Measurements from ENCODE around the gene GLIS1. TPM values are rescaled to one million over a fixed set of nuclear protein-coding genes. Genes with fewer than 3 reads are reported as not detected.
A peak's percentile ranks its signal among the peaks of the same experiment; 100 is the strongest.

GLIS1 gene
- total RNA-seq, 1 donor from 2014 or later = 1.2 TPM

DNA sequence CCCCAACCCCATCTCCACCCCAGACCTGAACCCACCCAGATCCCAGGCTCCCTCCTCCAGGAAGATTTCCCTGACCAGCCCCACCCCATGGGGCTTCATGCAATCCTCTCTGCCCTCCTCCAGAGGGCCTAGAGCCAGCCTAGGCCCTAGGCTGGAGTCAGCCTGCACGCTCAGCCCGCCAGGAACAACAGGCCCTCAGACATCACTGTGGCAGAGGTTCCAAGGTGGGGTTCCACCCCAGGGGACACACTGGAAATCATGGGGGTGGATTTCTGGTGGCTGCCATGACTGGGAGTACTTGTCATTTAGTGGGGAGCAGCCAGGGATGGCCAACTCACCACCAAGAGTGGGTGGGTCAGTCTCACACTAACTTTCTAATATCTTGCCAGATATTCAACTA, 122.0 kb downstream of the GLIS1 start:
- Histone ChIP-seq H3K36me3 (no peaks in the 10 kb centered on the region), H3K4me1 (peaks cover 5% of the 10 kb centered on the region), H3K27ac (no peak overlapping the region), H3K27me3 (no peaks in the 10 kb centered on the region), H3K9me3 (no peaks in the 10 kb centered on the region), H3K4me3 (no peak overlapping the region)
- TF ChIP-seq POLR2A (IDR thresholded peaks at IDR 0.05) (no peak), POLR2AphosphoS5 (IDR thresholded peaks at IDR 0.05; ENCODE audit: insufficient read depth in 1 of 2, low read depth in 1 of 2) (no peak)
- TF ChIP-seq, protein P1, sequence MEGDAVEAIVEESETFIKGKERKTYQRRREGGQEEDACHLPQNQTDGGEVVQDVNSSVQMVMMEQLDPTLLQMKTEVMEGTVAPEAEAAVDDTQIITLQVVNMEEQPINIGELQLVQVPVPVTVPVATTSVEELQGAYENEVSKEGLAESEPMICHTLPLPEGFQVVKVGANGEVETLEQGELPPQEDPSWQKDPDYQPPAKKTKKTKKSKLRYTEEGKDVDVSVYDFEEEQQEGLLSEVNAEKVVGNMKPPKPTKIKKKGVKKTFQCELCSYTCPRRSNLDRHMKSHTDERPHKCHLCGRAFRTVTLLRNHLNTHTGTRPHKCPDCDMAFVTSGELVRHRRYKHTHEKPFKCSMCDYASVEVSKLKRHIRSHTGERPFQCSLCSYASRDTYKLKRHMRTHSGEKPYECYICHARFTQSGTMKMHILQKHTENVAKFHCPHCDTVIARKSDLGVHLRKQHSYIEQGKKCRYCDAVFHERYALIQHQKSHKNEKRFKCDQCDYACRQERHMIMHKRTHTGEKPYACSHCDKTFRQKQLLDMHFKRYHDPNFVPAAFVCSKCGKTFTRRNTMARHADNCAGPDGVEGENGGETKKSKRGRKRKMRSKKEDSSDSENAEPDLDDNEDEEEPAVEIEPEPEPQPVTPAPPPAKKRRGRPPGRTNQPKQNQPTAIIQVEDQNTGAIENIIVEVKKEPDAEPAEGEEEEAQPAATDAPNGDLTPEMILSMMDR (IDR thresholded peaks at IDR 0.05) = no peak
- intact Hi-C loops (cut with DNase I) = no loop called here
- DNase-seq (ENCODE audit: extremely low spot score in 2 of 2) = peak; percentile 75 to 82

DNA sequence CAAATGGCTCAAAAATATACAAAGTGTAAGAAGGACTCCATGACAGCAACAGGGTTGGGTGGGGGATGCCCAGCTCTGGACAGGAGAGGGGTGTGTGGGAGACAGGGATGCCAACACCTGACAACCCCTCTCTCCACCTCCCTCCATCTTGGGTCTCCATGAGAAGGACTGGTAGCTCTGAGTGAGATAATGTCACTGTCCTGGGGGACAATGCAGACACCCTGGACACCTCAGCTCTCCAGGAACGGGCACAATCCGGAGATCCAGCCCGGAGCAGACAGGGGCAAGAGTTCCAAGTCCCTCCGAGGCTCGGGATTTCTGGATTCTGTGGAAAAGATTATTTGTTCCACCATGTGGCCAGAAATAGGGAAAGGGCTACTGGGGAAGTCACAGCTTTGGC, 122.5 kb downstream of the GLIS1 start:
- H3K36me3 ChIP-seq = no peaks in the 10 kb centered on the region
- H3K9me3 ChIP-seq = no peaks in the 10 kb centered on the region
- peak; percentile 55 to 75 for DNase-seq (ENCODE audit: extremely low spot score in 2 of 2)
- no peaks in the 10 kb centered on the region for H3K27me3 ChIP-seq
- H3K4me3 ChIP-seq = no peak overlapping the region
- no peak overlapping the region for H3K27ac ChIP-seq
- TF ChIP-seq POLR2A (IDR thresholded peaks at IDR 0.05) (no peak), POLR2AphosphoS5 (IDR thresholded peaks at IDR 0.05; ENCODE audit: insufficient read depth in 1 of 2, low read depth in 1 of 2) (no peak)
- TF ChIP-seq, protein P1 (IDR thresholded peaks at IDR 0.05) = no peak
- intact Hi-C loops (cut with DNase I) = no loop called here
- H3K4me1 ChIP-seq = peaks cover 5% of the 10 kb centered on the region

DNA sequence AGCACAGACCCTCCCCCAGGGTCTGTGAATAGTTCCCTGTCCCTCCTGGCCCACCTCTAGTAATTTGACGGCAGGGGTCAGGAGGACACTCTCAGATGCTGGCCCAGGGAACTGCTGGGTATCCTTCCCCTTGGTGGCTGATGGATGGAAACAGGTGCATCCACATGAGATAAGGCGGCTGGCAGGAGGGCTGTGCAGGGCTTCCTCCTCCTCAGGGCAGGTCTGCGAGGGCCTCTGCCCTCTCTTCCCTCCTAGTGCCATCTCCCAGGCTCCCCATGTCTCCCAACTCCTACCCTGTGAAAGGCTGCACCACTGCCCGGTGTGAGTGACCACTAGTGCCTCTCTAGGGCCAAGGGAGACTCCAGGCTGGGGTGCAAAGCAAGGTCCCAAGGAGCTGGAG, 123.9 kb downstream of the GLIS1 start:
- Histone ChIP-seq H3K36me3 (no peaks in the 10 kb centered on the region), H3K27ac (no peak overlapping the region), H3K4me1 (peaks cover 5% of the 10 kb centered on the region), H3K27me3 (no peaks in the 10 kb centered on the region), H3K9me3 (peaks cover 11% of the 10 kb centered on the region), H3K4me3 (no peak overlapping the region)
- intact Hi-C loops (cut with DNase I) = no loop called here
- peak; percentile 42 to 88 for DNase-seq (ENCODE audit: extremely low spot score in 2 of 2)
- TF ChIP-seq, protein P1 (IDR thresholded peaks at IDR 0.05) = no peak
- TF ChIP-seq POLR2AphosphoS5 (IDR thresholded peaks at IDR 0.05; ENCODE audit: insufficient read depth in 1 of 2, low read depth in 1 of 2) (no peak), POLR2A (IDR thresholded peaks at IDR 0.05) (no peak)

DNA sequence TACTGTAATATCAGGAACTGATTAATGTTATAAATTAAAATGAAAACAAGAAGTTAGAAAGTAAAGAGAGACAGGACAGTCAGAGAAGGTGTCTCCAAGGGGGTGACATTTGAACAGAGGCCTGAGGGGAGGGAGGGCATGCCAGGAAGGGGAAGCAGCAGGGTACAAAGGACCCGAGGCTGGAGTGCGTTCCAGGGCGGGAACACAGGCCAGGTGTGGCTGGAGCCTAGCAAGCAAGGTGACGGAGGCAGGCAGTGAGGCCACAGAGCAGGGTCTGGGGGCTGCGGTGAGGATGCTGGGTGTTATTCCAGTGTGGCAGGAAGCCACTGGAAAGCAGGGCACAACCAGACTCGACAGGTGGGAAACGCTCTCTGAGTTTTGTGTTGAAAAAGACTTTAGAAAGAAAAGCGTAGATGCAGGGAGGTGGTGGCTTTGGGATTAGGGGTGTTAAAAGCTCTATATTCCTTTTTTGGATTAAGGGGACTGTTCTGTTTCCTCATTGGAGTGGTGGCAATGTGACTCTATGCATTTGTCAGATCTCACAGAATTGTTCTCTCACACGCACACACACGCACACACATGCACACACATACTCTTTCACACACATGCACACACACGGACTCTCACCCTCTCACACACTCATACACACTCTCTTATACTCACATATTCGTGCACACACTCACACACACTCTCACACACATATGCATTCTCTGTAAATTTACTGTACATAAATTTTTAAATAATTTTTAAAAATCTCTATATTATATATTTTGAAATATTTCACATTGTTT, 124.5 kb downstream of the GLIS1 start:
- TF ChIP-seq POLR2AphosphoS5 (IDR thresholded peaks at IDR 0.05; ENCODE audit: insufficient read depth in 1 of 2, low read depth in 1 of 2) = no peak
- TF ChIP-seq POLR2A (IDR thresholded peaks at IDR 0.05) = no peak
- TF ChIP-seq, protein P1 (IDR thresholded peaks at IDR 0.05) = no peak
- peaks cover 5% of the 10 kb centered on the region for H3K4me1 ChIP-seq
- H3K36me3 ChIP-seq = no peaks in the 10 kb centered on the region
- H3K27ac ChIP-seq = no peak overlapping the region
- DNase-seq (ENCODE audit: extremely low spot score in 2 of 2) = peak; percentile 40 to 93
- intact Hi-C loops (cut with DNase I) = no loop called here
- H3K9me3 ChIP-seq = peaks cover 11% of the 10 kb centered on the region
- no peaks in the 10 kb centered on the region for H3K27me3 ChIP-seq
- H3K4me3 ChIP-seq = no peak overlapping the region

DNA sequence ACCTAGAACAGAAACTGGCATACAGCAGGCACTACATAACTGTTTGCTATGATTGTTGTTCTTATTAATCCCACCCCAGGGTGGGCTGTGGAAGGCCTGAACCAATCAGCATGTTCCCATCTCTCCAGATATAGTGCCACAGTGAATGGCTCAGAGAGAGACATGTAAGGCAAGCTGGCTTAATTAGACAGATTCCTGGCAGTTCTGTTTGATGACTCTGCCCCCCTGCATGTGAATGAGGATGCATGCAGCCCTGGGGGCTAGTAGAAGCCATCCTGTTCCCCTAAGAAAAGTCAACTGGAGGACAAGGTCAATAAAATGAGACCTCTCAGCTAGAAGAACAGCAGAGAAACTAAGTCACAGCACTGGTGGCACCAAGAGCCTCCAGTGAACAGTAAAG, 130.3 kb downstream of the GLIS1 start:
- no peaks in the 10 kb centered on the region for H3K27me3 ChIP-seq
- DNase-seq (ENCODE audit: extremely low spot score in 2 of 2) = no peak
- no peak overlapping the region for H3K27ac ChIP-seq
- peaks cover 11% of the 10 kb centered on the region for H3K9me3 ChIP-seq
- intact Hi-C loops (cut with DNase I) = no loop called here
- no peak for TF ChIP-seq POLR2A (IDR thresholded peaks at IDR 0.05)
- TF ChIP-seq POLR2AphosphoS5 (IDR thresholded peaks at IDR 0.05; ENCODE audit: insufficient read depth in 1 of 2, low read depth in 1 of 2) = no peak
- TF ChIP-seq, protein P1 (IDR thresholded peaks at IDR 0.05) = no peak
- no peak overlapping the region for H3K4me3 ChIP-seq
- H3K4me1 ChIP-seq = no peaks in the 10 kb centered on the region
- no peaks in the 10 kb centered on the region for H3K36me3 ChIP-seq

Data from vagina (tissue), 2 donors.